Tibial nerve (tissue), 4 donors: ENCODE measurements around the gene EME2. TPM values are rescaled to one million over a fixed set of nuclear protein-coding genes. Genes with fewer than 3 reads are reported as not detected.
A peak's percentile ranks its signal among the peaks of the same experiment; 100 is the strongest.

ENCODE experiments used
- DNase-seq, 2 donors: peaks; one replicate each; pipeline ENCODE4 v3.0.0-alpha.2; 2019; ENCODE audit warnings: low spot score in 2 of 2
- H3K27ac ChIP-seq, 4 donors: fragments of 200-600 bp; sonication (generic) in 3 of 4; one replicate each; pipeline ENCODE4 v1.5.1; 2017 to 2019; ENCODE audit warnings: mild to moderate bottlenecking in 1 of 4
- H3K27me3 ChIP-seq, 2 donors: fragments of 200-600 bp; sonication (generic) in 1 of 2; one replicate each; pipeline versions ENCODE4 v1.5.1 to v1.6.0; 2017 to 2019
- H3K36me3 ChIP-seq, 3 donors: fragments of 200-600 bp; sonication (generic); one replicate each; pipeline ENCODE4 v1.5.1; 2018 to 2019
- H3K4me1 ChIP-seq, 4 donors: fragments of 200-600 bp; sonication (generic) in 3 of 4; one replicate each; pipeline ENCODE4 v1.5.1; 2017 to 2019
- H3K4me3 ChIP-seq, 4 donors: fragments of 200-600 bp; sonication (generic) in 3 of 4; one replicate each; pipeline ENCODE4 v1.5.1; 2017 to 2019; ENCODE audit warnings: mild to moderate bottlenecking in 1 of 4, moderate library complexity in 1 of 4
- H3K9me3 ChIP-seq, 4 donors: fragments of 200-600 bp; sonication (generic) in 3 of 4; one replicate each; pipeline ENCODE4 v1.5.1; 2017 to 2019
- EP300 ChIP-seq, 2 donors: sonication (generic); formaldehyde crosslinking; IDR thresholded peaks; one replicate each; pipeline ENCODE4 v1.6.1; 2017; ENCODE audit warnings: antibody characterized with exemption in 2 of 2, mild to moderate bottlenecking in 1 of 2
- POLR2A ChIP-seq, 2 donors: fragments of 450-650 bp; IDR thresholded peaks; one replicate each; pipeline ENCODE4 v1.6.1; 2017; ENCODE audit warnings: antibody characterized with exemption in 2 of 2, mild to moderate bottlenecking in 2 of 2, moderate library complexity in 2 of 2
- WGBS, 2 donors: methylation state at CpG; one replicate each; pipeline ENCODE4 v1.1.5; 2018; 5-methylcytosine and 5-hydroxymethylcytosine counted together
- total RNA-seq, 4 donors: library from RNA; depleted of rRNA; stranded (reverse); fragments of >200 nt; gene quantifications; one replicate each; pipeline ENCODE4 v1.1.0, GENCODE V29; 2016
- TF ChIP-seq, protein P1 (sequence below), 5 experiments: fragments of 200-600 bp in 3 of 5; fragments of 450-650 bp in 2 of 5; sonication (generic) in 3 of 5; IDR thresholded peaks; one replicate each; pipeline ENCODE4 v1.5.1; 2016 to 2019; ENCODE audit warnings: antibody characterized with exemption in 5 of 5, mild to moderate bottlenecking in 3 of 5, moderate library complexity in 2 of 5

Gene EME2
- total RNA-seq, 4 donors from 2014 or later, result 13.2 to 41.4 (median 17.7) TPM

DNA sequence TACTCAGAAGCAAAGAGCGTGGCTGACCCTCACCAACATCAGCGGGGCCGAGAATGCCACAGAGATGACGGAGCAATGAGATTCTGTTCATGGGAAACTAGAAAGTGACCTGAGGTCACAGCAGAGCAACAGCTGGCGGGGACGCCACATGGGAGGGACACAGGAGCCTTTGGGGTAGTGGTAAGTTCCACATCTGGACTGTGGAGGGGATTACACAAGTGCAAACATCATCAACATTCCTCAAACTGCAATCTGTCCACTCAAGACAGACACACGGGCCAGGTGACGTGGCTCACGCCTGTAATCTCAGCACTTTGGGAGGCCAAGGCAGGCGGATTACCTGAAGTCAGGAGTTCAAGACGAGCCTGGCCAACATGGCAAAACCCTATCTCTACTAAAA is 42.9 kb downstream of the EME2 start:
- 51 to 66% methylated on average over 11 of the region's 11 CpGs for WGBS, 2 donors
- Histone ChIP-seq H3K27me3 (no peaks in the 10 kb centered on the region), H3K36me3 (peaks cover 0 to 82% (median 13%) of the 10 kb centered on the region in 3 donors), H3K9me3 (no peaks in the 10 kb centered on the region), H3K27ac (no peak overlapping the region), H3K4me1 (peaks cover 0 to 15% (median 2%) of the 10 kb centered on the region in 4 donors), H3K4me3 (no peak overlapping the region)
- TF ChIP-seq POLR2A (IDR thresholded peaks at IDR 0.05) (no peak), EP300 (IDR thresholded peaks at IDR 0.05) (no peak)
- TF ChIP-seq, protein P1, sequence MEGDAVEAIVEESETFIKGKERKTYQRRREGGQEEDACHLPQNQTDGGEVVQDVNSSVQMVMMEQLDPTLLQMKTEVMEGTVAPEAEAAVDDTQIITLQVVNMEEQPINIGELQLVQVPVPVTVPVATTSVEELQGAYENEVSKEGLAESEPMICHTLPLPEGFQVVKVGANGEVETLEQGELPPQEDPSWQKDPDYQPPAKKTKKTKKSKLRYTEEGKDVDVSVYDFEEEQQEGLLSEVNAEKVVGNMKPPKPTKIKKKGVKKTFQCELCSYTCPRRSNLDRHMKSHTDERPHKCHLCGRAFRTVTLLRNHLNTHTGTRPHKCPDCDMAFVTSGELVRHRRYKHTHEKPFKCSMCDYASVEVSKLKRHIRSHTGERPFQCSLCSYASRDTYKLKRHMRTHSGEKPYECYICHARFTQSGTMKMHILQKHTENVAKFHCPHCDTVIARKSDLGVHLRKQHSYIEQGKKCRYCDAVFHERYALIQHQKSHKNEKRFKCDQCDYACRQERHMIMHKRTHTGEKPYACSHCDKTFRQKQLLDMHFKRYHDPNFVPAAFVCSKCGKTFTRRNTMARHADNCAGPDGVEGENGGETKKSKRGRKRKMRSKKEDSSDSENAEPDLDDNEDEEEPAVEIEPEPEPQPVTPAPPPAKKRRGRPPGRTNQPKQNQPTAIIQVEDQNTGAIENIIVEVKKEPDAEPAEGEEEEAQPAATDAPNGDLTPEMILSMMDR (IDR thresholded peaks at IDR 0.05), result no peak
- DNase-seq, result peak; percentile 23 to 27

DNA sequence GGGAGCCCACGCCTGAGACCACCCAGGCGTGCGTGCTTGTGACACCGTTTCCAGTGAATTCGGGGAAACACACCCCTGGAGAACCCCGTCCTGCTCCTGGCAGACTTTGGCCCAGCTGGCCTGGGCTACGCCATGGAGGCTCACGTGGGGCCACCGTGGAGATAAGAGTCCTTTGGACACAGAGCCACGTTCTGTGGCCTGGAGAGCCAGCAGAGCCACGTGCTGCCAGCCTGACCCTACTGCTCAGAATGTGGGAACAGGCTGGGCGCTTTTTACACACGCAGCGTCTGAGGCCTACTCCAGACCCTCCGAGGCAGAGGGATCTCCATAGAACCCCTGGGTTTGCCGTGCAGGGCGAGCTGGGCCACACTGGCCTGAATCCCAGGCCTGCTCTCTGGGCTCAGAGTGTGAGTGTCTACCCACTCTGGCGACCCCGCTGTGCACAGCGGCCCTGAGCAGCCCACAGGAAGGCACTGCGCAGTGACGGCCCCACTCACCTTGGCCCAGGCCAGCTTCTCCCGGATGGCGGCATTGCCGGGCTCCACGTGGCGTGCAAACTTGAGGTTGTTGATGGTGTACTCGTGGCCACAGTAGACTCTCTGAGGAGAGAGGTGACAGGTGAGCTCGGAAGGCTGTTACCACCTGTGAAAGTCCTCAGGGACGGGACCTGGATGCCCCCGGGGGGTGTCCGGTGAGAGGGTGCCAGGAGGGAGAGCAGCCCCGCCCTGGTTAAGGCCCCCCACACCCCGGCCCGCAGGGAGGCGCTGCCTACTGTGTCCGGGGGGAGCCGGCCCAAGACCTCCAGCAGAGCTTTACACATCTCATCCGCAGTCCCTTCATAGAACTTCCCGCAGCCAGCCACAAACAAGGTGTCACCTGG is 44.0 kb downstream of the EME2 start:
- TF ChIP-seq EP300 (IDR thresholded peaks at IDR 0.05) (no peak), POLR2A (IDR thresholded peaks at IDR 0.05) (no peak)
- Histone ChIP-seq H3K36me3 (peaks cover 0 to 89% (median 13%) of the 10 kb centered on the region in 3 donors), H3K27me3 (no peaks in the 10 kb centered on the region), H3K4me3 (no peak overlapping the region), H3K4me1 (peaks cover 0 to 15% (median 2%) of the 10 kb centered on the region in 4 donors), H3K9me3 (no peaks in the 10 kb centered on the region), H3K27ac (no peak overlapping the region)
- WGBS, 2 donors, result 89 to 90% methylated on average over 30 to 40 of the region's 40 CpGs
- DNase-seq, result no peak

DNA sequence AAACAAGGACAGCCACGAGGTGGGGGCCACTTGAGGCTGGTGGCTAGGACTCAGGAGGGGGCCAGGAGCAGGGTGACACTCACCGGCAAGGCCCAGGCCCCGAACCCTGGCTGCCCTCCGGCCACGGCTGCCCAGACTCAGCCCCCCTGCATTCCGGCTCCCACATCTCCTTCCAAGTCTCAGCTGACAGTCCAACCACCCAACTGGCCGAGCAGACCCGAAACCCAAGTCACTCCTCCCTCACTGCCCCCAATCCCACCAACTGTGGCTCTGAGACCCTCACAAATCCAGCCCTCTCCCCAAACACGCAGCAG is 44.6 kb downstream of the EME2 start:
- no peak overlapping the region for H3K27ac ChIP-seq
- no peak for TF ChIP-seq EP300 (IDR thresholded peaks at IDR 0.05)
- TF ChIP-seq POLR2A (IDR thresholded peaks at IDR 0.05), result no peak
- TF ChIP-seq, protein P1 (IDR thresholded peaks at IDR 0.05), result no peak
- H3K4me3 ChIP-seq, result no peak overlapping the region
- DNase-seq, result no peak
- no peaks in the 10 kb centered on the region for H3K9me3 ChIP-seq
- no peaks in the 10 kb centered on the region for H3K27me3 ChIP-seq
- WGBS, 2 donors, result 93 to 95% methylated on average over 9 of the region's 9 CpGs
- peaks cover 0 to 15% (median 2%) of the 10 kb centered on the region in 4 donors for H3K4me1 ChIP-seq
- peaks cover 0 to 95% (median 16%) of the 10 kb centered on the region in 3 donors for H3K36me3 ChIP-seq

DNA sequence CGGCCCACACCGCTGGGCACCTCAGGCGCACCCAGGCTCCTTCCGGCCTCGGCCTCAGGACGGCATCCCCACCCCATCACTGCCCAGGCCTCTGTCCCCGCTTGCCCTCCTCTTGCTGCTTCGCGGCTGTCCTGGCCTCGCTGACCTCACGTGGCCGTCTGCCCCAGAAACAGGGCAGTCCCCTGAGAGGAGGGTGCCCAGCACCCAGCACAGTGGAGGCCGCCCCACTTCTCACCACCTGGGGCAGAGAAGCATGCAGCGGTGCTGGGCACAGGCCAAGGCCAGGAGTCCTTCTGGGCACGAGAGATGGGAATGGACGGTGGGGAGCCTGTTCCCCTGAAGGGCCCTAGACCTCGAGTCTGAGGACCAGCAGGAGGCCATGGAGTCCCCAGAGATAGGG is 45.1 kb downstream of the EME2 start:
- DNase-seq, result no peak
- TF ChIP-seq EP300 (IDR thresholded peaks at IDR 0.05), result no peak
- TF ChIP-seq, protein P1 (IDR thresholded peaks at IDR 0.05), result no peak
- TF ChIP-seq POLR2A (IDR thresholded peaks at IDR 0.05), result no peak

DNA sequence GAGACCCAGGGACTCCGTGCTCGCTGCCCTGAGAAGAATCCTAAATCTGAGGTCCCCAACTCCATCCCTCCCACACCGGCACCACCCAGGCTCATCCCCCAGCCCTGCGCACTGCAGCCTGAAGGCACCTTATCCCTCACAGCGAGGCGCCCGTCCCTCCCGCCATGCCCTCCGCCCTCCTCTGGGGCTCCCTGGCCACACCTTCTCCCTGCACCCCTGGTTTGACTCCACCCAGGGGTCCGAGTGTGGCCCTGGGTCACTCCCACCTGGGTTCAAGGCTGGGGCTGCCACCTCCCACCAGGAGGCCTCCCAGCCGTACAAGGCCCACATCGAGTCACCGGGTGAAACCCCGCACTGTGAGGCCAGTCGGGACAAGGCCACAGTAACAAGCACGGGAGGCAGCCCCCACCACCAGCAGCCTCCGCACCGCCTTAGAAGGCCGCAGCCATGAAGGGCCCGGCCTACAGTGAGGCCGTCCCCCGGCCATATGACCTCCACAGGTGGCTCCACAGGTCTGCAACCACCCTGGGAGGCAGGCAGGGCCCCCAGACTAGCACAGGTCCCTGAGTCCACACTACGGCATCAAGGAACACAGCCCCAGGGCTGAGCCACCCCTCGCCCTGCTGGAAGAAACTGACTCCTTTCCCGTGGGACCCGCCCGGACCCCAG is 45.7 kb downstream of the EME2 start:
- no peak for DNase-seq
- 93 to 95% methylated on average over 19 to 24 of the region's 27 CpGs for WGBS, 2 donors
- no peak overlapping the region for H3K4me3 ChIP-seq
- H3K36me3 ChIP-seq, result peaks cover 0 to 95% (median 23%) of the 10 kb centered on the region in 3 donors
- H3K9me3 ChIP-seq, result no peaks in the 10 kb centered on the region
- H3K27me3 ChIP-seq, result no peaks in the 10 kb centered on the region
- TF ChIP-seq, protein P1 (IDR thresholded peaks at IDR 0.05), result no peak
- TF ChIP-seq POLR2A (IDR thresholded peaks at IDR 0.05) (no peak), EP300 (IDR thresholded peaks at IDR 0.05) (no peak)
- H3K27ac ChIP-seq, result no peak overlapping the region
- H3K4me1 ChIP-seq, result peaks cover 0 to 11% (median 2%) of the 10 kb centered on the region in 4 donors

More for the DNA sequence above, 45.1 kb downstream of the EME2 start:
- Histone ChIP-seq H3K27ac (no peak overlapping the region), H3K4me3 (no peak overlapping the region), H3K27me3 (no peaks in the 10 kb centered on the region), H3K4me1 (peaks cover 0 to 12% (median 2%) of the 10 kb centered on the region in 4 donors), H3K9me3 (no peaks in the 10 kb centered on the region), H3K36me3 (peaks cover 0 to 99% (median 21%) of the 10 kb centered on the region in 3 donors)
- WGBS, 2 donors, result 90 to 91% methylated on average over 17 of the region's 17 CpGs
